H9 (cell line): ENCODE measurements around the gene LRRC42. TPM values are rescaled to one million over a fixed set of nuclear protein-coding genes. Genes with fewer than 3 reads are reported as not detected.

Experiments
- DNase-seq: peaks from one replicate; pipeline ENCODE4 v3.0.0-alpha.2; 2017
- H2AFZ ChIP-seq: one replicate; pipeline ENCODE4 v1.6.1; 2013; ENCODE audit warnings: mild to moderate bottlenecking, low read length, control low read depth, moderate library complexity
- H2AK5ac ChIP-seq: 2 replicates; pipeline ENCODE4 v1.6.1; 2013; ENCODE audit warnings: low read length, control low read depth, mixed read lengths; ENCODE audit not compliant: insufficient read length
- H2BK120ac ChIP-seq: one replicate; pipeline ENCODE4 v1.6.1; 2013; ENCODE audit warnings: low read depth, mild to moderate bottlenecking, low read length, control low read depth, inconsistent platforms; ENCODE audit not compliant: poor library complexity, severe bottlenecking
- H2BK12ac ChIP-seq: 2 replicates; pipeline ENCODE4 v1.6.1; 2013; ENCODE audit warnings: low read length, control low read depth, mixed read lengths, low read depth; ENCODE audit not compliant: insufficient read length
- H2BK15ac ChIP-seq: 2 replicates; pipeline ENCODE4 v1.6.1; 2013; ENCODE audit warnings: low read depth, low read length, control low read depth
- H2BK20ac ChIP-seq: one replicate; pipeline ENCODE4 v1.6.1; 2013; ENCODE audit warnings: low read depth, mild to moderate bottlenecking, low read length, control low read depth, inconsistent platforms; ENCODE audit not compliant: poor library complexity, severe bottlenecking
- H2BK5ac ChIP-seq: 2 replicates; pipeline ENCODE4 v1.6.1; 2013; ENCODE audit warnings: low read length, control low read depth, mixed read lengths; ENCODE audit not compliant: insufficient read length
- H3K14ac ChIP-seq: 2 replicates; pipeline ENCODE4 v1.6.1; 2013; ENCODE audit warnings: low read length, control low read depth; ENCODE audit not compliant: insufficient read depth
- H3K18ac ChIP-seq: 2 replicates; pipeline ENCODE4 v1.6.1; 2013; ENCODE audit warnings: low read depth, mild to moderate bottlenecking, mixed read lengths, low read length, control low read depth; ENCODE audit not compliant: insufficient read length
- H3K23ac ChIP-seq: 2 replicates; pipeline ENCODE4 v1.6.1; 2013; ENCODE audit warnings: low read length, control low read depth, mixed read lengths, low read depth; ENCODE audit not compliant: insufficient read length
- H3K23me2 ChIP-seq: 2 replicates; pipeline ENCODE4 v1.6.1; 2013; ENCODE audit warnings: low read depth, mild to moderate bottlenecking, mixed read lengths, low read length, control low read depth; ENCODE audit not compliant: insufficient read length, poor library complexity, severe bottlenecking
- H3K27ac ChIP-seq: 2 replicates; pipeline ENCODE4 v1.5.1; 2013; ENCODE audit warnings: low read length, control low read depth, mixed read lengths, low read depth; ENCODE audit not compliant: insufficient read length
- H3K27me3 ChIP-seq: 2 replicates; pipeline ENCODE4 v1.6.1; 2013; ENCODE audit warnings: low read length, control low read depth, inconsistent platforms; ENCODE audit not compliant: insufficient read depth
- H3K4ac ChIP-seq: 2 replicates; pipeline ENCODE4 v1.6.1; 2013; ENCODE audit warnings: low read depth, mild to moderate bottlenecking, control low read depth, inconsistent platforms, low read length, moderate library complexity
- H3K4me1 ChIP-seq: 2 replicates; pipeline ENCODE4 v1.6.1; 2013; ENCODE audit warnings: low read length, control low read depth, inconsistent platforms; ENCODE audit not compliant: insufficient read depth
- H3K4me2 ChIP-seq: 2 replicates; pipeline ENCODE4 v1.6.1; 2013; ENCODE audit warnings: low read length, control low read depth, mixed read lengths; ENCODE audit not compliant: insufficient read length, insufficient read depth
- H3K56ac ChIP-seq: 2 replicates; pipeline ENCODE4 v1.6.1; 2013; ENCODE audit warnings: low read depth, mild to moderate bottlenecking, mixed read lengths, low read length, control low read depth; ENCODE audit not compliant: insufficient read length
- H3K79me1 ChIP-seq: 2 replicates; pipeline ENCODE4 v1.6.1; 2013; ENCODE audit warnings: low read depth, mild to moderate bottlenecking, moderate library complexity, low read length, control low read depth, inconsistent platforms; ENCODE audit not compliant: insufficient read depth, poor library complexity, severe bottlenecking
- H3K79me2 ChIP-seq: 2 replicates; pipeline ENCODE4 v1.6.1; 2013; ENCODE audit warnings: low read length, control low read depth, inconsistent platforms; ENCODE audit not compliant: insufficient read depth
- H3K9ac ChIP-seq: 2 replicates; pipeline ENCODE4 v1.6.1; 2013; ENCODE audit warnings: low read length, control low read depth, mixed read lengths; ENCODE audit not compliant: insufficient read length; ENCODE audit errors: extremely low read depth
- H3K9me3 ChIP-seq: one replicate; pipeline ENCODE4 v1.6.1; 2013; ENCODE audit warnings: low read depth, low read length, inconsistent platforms; ENCODE audit not compliant: control insufficient read depth
- H3T11ph ChIP-seq: one replicate; pipeline ENCODE4 v1.6.1; 2013; ENCODE audit warnings: mild to moderate bottlenecking, low read length, control low read depth, inconsistent platforms
- H4K20me1 ChIP-seq: one replicate; pipeline ENCODE4 v1.6.1; 2013; ENCODE audit not compliant: control insufficient read depth, insufficient read length, insufficient read depth
- H4K5ac ChIP-seq: 2 replicates; pipeline ENCODE4 v1.6.1; 2013; ENCODE audit warnings: low read depth, mild to moderate bottlenecking, mixed read lengths, low read length, control low read depth; ENCODE audit not compliant: insufficient read length
- H4K8ac ChIP-seq: replicated peaks from 2 replicates; pipeline ENCODE4 v1.6.1; 2013; ENCODE audit warnings: low read length, control low read depth, mixed read lengths, low read depth; ENCODE audit not compliant: insufficient read length
- H4K91ac ChIP-seq: 2 replicates; pipeline ENCODE4 v1.6.1; 2013; ENCODE audit warnings: low read depth, mild to moderate bottlenecking, moderate library complexity, mixed read lengths, low read length, control low read depth; ENCODE audit not compliant: insufficient read length
- H3K27ac Mint-ChIP-seq, 3 experiments: 2 replicates in 2 of 3; 3 replicates in 1 of 3; pipeline ENCODE4 v1.8.0; 2020 to 2021; ENCODE audit warnings: mixed read lengths in 3 of 3, mild to moderate bottlenecking in 1 of 3, moderate library complexity in 1 of 3
- H3K27me3 Mint-ChIP-seq: 2 replicates; pipeline ENCODE4 v1.8.0; 2021; ENCODE audit warnings: low read depth, mild to moderate bottlenecking, moderate library complexity, mixed read lengths
- H3K36me3 Mint-ChIP-seq, 3 experiments: 2 replicates in 2 of 3; 3 replicates in 1 of 3; pipeline ENCODE4 v1.8.0; 2020 to 2021; ENCODE audit warnings: low read depth in 3 of 3, mixed read lengths in 3 of 3; ENCODE audit not compliant: insufficient read depth in 1 of 3
- H3K4me1 Mint-ChIP-seq, 2 experiments: 2 replicates each; pipeline ENCODE4 v1.8.0; 2020; ENCODE audit warnings: mixed read lengths in 2 of 2
- H3K4me3 Mint-ChIP-seq, 2 experiments: 2 replicates in 1 of 2; 3 replicates in 1 of 2; pipeline ENCODE4 v1.8.0; 2020 to 2021; ENCODE audit warnings: mild to moderate bottlenecking in 2 of 2, mixed read lengths in 2 of 2, moderate library complexity in 1 of 2
- H3K9me3 Mint-ChIP-seq, 2 experiments: 2 replicates in 1 of 2; 3 replicates in 1 of 2; pipeline ENCODE4 v1.8.0; 2020; ENCODE audit warnings: mild to moderate bottlenecking in 2 of 2, mixed read lengths in 2 of 2, moderate library complexity in 1 of 2
- whole genome bisulfite sequencing: extraction: QIAGEN DNeasy Blood & Tissue Kit; methylation state at CpG from one replicate; pipeline ENCODE4 v1.1.7; 2013; ENCODE audit warnings: missing lambda C conversion rate, low lambda C conversion rate, mixed read lengths; ENCODE audit not compliant: insufficient read length; ENCODE audit errors: extremely low coverage; 5-methylcytosine and 5-hydroxymethylcytosine counted together
- total RNA-seq: library from RNA; stranded (reverse); gene quantifications from 2 replicates; pipeline ENCODE4 v1.2.1, GENCODE V29; 2021
- TF ChIP-seq, protein P1 (sequence below): fragments of 200-600 bp; sonication (generic); conservative IDR thresholded peaks from 3 replicates; pipeline ENCODE4 v1.8.0; 2021; ENCODE audit warnings: antibody characterized with exemption, mild to moderate bottlenecking

Gene LRRC42
- total RNA-seq, 1 experiment from 2014 or later, result 36.3 TPM

DNA sequence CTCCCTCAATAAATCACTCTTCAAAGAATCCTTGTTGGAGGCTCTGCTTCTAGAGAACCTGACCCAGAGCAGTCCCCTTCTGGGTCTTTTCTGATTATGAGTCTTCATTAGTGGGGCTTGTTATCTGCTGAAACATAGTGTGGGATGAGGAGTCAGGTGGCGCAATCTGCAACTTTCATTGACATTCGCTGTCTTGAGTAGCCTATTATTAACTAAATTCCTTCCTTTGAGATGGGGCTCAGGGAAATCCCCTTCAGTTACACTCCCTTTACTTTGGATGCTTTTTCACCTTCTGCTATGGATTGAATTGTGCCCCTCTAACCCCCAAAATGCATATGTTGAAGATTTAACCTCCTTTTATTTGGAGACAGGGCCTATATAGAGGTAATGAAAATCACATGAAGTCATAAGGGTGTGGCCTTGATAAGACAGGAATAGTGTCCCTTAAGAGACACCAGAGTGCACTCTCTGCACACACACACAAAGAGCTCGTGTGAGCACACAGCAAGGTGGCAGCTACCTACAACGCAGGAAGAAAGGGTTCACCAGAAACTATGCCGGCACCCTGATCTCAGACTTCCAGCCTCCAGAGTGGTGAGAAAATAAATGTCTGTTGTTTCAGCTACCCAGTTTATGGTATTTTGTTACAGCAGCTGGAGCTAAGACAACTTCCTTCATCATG, 32.7 kb upstream of the LRRC42 start:
- Histone ChIP-seq H3K4me1 (peaks cover 14% of the 10 kb centered on the region; the same call in 1 of the 2 replicates), H3K23ac (no peak overlapping the region), H2BK15ac (no peak overlapping the region), H4K5ac (no peak overlapping the region), H3K79me2 (no peaks in the 10 kb centered on the region), H4K8ac (no peak overlapping the region), H2BK20ac (no peak overlapping the region), H3K56ac (no peak overlapping the region), H2BK120ac (no peak overlapping the region), H3T11ph (no peak overlapping the region), H2BK5ac (no peak overlapping the region), H3K27me3 (no peaks in the 10 kb centered on the region), H3K9ac (no peak overlapping the region), H3K14ac (no peak overlapping the region), H2AFZ (no peak overlapping the region), H3K18ac (no peak overlapping the region), H3K79me1 (no peaks in the 10 kb centered on the region), H3K4ac (no peak overlapping the region), H4K20me1 (no peaks in the 10 kb centered on the region), H3K9me3 (no peaks in the 10 kb centered on the region), H3K23me2 (no peaks in the 10 kb centered on the region), H2AK5ac (no peak overlapping the region), H3K4me2 (peak overlapping the region; percentile 36), H2BK12ac (no peak overlapping the region), H3K27ac (no peak overlapping the region), H4K91ac (no peak overlapping the region)
- H3K36me3 Mint-ChIP-seq, result peaks cover 0 to 9% (median 3%) of the 10 kb centered on the region in 3 experiments; a peak in 2 of 7 replicates
- H3K4me3 Mint-ChIP-seq, result no peak overlapping the region; a peak in 1 of 5 replicates
- H3K4me1 Mint-ChIP-seq, result peaks cover 24 to 29% of the 10 kb centered on the region in 2 experiments
- TF ChIP-seq, protein P1, sequence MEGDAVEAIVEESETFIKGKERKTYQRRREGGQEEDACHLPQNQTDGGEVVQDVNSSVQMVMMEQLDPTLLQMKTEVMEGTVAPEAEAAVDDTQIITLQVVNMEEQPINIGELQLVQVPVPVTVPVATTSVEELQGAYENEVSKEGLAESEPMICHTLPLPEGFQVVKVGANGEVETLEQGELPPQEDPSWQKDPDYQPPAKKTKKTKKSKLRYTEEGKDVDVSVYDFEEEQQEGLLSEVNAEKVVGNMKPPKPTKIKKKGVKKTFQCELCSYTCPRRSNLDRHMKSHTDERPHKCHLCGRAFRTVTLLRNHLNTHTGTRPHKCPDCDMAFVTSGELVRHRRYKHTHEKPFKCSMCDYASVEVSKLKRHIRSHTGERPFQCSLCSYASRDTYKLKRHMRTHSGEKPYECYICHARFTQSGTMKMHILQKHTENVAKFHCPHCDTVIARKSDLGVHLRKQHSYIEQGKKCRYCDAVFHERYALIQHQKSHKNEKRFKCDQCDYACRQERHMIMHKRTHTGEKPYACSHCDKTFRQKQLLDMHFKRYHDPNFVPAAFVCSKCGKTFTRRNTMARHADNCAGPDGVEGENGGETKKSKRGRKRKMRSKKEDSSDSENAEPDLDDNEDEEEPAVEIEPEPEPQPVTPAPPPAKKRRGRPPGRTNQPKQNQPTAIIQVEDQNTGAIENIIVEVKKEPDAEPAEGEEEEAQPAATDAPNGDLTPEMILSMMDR, result no peak; the same call in 2 of the 3 replicates
- DNase-seq, result no peak
- H3K9me3 Mint-ChIP-seq, result no peaks in the 10 kb centered on the region
- H3K27ac Mint-ChIP-seq, result peak overlapping the region; percentile 44 to 89 (median 66); a peak in 6 of 7 replicates
- no CpG with 5 or more reads among the region's 5 CpGs for WGBS
- no peaks in the 10 kb centered on the region; the same call in 1 of the 2 replicates for H3K27me3 Mint-ChIP-seq
